PC-3 (cell line): ENCODE data around the gene MIS18A.

ENCODE experiments used
- EZH2 ChIP-seq: fragments of 300-600 bp; sonication (generic); IDR thresholded peaks from one replicate; pipeline ENCODE4 v1.6.1; 2017; ENCODE audit warnings: antibody characterized with exemption, mild to moderate bottlenecking, low read length; ENCODE audit not compliant: unreplicated experiment
- TF ChIP-seq, protein P1 (sequence below): fragments of 300-600 bp; sonication (generic); conservative IDR thresholded peaks from 2 replicates; pipeline ENCODE4 v1.5.1; 2017; ENCODE audit warnings: antibody characterized with exemption, low read depth, mild to moderate bottlenecking, low read length

DNA sequence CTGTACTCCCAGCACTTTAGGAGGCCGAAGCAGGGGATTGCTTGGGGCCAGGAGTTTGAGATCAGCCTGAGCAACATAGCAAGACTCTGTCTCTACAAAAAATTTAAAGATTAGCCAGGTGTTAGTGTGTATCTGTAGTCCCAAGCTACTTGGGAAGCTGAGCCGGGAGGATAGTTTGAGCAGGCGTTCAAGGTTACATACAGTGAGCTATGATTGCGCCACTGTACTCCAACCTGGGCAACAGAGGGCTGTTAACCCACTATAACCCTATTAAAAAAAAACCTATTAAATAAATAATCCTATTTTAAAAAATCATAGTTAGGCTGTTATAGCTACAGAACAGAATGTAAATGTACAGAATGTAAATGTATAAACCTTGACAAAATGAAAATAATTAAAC lies 2.2 kb downstream of the MIS18A start:
- TF ChIP-seq, protein P1, sequence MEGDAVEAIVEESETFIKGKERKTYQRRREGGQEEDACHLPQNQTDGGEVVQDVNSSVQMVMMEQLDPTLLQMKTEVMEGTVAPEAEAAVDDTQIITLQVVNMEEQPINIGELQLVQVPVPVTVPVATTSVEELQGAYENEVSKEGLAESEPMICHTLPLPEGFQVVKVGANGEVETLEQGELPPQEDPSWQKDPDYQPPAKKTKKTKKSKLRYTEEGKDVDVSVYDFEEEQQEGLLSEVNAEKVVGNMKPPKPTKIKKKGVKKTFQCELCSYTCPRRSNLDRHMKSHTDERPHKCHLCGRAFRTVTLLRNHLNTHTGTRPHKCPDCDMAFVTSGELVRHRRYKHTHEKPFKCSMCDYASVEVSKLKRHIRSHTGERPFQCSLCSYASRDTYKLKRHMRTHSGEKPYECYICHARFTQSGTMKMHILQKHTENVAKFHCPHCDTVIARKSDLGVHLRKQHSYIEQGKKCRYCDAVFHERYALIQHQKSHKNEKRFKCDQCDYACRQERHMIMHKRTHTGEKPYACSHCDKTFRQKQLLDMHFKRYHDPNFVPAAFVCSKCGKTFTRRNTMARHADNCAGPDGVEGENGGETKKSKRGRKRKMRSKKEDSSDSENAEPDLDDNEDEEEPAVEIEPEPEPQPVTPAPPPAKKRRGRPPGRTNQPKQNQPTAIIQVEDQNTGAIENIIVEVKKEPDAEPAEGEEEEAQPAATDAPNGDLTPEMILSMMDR: no peak
- TF ChIP-seq EZH2: no peak
